GM23338 (cell line): Measurements from ENCODE around the gene TNFSF8.

Source experiments
- EZH2 ChIP-seq: fragments of 200-600 bp; sonication (generic); IDR thresholded peaks from one replicate; pipeline ENCODE4 v1.8.0; 2017; ENCODE audit warnings: antibody characterized with exemption, mild to moderate bottlenecking, low read depth; ENCODE audit not compliant: unreplicated experiment
- POLR2AphosphoS5 ChIP-seq: IDR thresholded peaks from 2 replicates; pipeline ENCODE4 v1.6.1; 2016; ENCODE audit warnings: antibody characterized with exemption, low read depth
- TF ChIP-seq, protein P1 (sequence below), 2 experiments: fragments of 200-600 bp in 1 of 2; sonication (generic) in 1 of 2; conservative IDR thresholded peaks; 2 replicates each; pipeline versions ENCODE4 v1.5.1 to v1.6.1; 2016 to 2017; ENCODE audit warnings: antibody characterized with exemption in 2 of 2, low read depth in 2 of 2, mild to moderate bottlenecking in 2 of 2, moderate library complexity in 1 of 2
- TF ChIP-seq, protein P2 (sequence below): IDR thresholded peaks from one replicate; pipeline ENCODE4 v1.6.1; 2018; ENCODE audit warnings: antibody characterized with exemption; ENCODE audit not compliant: unreplicated experiment

DNA sequence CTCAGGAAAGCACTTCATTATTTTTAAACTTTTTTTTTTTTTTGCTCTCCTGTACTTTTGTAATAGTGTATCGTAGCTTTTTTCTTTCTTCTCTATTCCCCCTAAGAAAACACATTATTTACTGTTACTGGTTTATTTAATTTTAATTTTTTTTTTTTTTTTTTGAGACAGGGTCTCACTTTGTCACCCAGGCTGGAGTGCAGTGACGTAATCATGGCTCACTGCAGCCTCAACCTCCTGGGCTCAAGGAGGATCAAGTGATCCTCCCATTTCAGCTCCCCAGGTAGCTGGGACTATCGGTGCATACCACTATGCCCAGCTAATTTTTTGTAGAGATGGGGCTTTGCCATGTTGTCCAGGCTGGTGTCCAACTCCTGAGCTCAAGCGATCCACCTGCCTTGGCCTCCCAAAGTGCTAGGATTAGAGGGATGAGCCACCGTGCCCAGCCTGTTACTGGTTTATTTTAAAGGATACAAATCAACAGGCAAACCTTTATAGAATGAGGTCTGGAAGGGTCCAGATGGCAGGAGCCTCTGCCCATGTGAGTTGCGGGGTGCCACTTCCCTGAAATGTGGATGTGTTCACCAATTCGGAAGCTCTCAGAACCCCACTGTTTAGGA lies 75.5 kb downstream of the TNFSF8 start:
- TF ChIP-seq, protein P1, sequence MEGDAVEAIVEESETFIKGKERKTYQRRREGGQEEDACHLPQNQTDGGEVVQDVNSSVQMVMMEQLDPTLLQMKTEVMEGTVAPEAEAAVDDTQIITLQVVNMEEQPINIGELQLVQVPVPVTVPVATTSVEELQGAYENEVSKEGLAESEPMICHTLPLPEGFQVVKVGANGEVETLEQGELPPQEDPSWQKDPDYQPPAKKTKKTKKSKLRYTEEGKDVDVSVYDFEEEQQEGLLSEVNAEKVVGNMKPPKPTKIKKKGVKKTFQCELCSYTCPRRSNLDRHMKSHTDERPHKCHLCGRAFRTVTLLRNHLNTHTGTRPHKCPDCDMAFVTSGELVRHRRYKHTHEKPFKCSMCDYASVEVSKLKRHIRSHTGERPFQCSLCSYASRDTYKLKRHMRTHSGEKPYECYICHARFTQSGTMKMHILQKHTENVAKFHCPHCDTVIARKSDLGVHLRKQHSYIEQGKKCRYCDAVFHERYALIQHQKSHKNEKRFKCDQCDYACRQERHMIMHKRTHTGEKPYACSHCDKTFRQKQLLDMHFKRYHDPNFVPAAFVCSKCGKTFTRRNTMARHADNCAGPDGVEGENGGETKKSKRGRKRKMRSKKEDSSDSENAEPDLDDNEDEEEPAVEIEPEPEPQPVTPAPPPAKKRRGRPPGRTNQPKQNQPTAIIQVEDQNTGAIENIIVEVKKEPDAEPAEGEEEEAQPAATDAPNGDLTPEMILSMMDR (conservative IDR thresholded peaks at IDR 0.05; ENCODE audit: low read depth in 2 of 2): no peak
- no peak for TF ChIP-seq POLR2AphosphoS5
- TF ChIP-seq, protein P2, sequence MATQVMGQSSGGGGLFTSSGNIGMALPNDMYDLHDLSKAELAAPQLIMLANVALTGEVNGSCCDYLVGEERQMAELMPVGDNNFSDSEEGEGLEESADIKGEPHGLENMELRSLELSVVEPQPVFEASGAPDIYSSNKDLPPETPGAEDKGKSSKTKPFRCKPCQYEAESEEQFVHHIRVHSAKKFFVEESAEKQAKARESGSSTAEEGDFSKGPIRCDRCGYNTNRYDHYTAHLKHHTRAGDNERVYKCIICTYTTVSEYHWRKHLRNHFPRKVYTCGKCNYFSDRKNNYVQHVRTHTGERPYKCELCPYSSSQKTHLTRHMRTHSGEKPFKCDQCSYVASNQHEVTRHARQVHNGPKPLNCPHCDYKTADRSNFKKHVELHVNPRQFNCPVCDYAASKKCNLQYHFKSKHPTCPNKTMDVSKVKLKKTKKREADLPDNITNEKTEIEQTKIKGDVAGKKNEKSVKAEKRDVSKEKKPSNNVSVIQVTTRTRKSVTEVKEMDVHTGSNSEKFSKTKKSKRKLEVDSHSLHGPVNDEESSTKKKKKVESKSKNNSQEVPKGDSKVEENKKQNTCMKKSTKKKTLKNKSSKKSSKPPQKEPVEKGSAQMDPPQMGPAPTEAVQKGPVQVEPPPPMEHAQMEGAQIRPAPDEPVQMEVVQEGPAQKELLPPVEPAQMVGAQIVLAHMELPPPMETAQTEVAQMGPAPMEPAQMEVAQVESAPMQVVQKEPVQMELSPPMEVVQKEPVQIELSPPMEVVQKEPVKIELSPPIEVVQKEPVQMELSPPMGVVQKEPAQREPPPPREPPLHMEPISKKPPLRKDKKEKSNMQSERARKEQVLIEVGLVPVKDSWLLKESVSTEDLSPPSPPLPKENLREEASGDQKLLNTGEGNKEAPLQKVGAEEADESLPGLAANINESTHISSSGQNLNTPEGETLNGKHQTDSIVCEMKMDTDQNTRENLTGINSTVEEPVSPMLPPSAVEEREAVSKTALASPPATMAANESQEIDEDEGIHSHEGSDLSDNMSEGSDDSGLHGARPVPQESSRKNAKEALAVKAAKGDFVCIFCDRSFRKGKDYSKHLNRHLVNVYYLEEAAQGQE: no peak
- TF ChIP-seq EZH2: no peak
